SK-N-SH (cell line): ENCODE results near the gene LMX1A. TPM values are rescaled to one million over a fixed set of nuclear protein-coding genes. Genes with fewer than 3 reads are reported as not detected.

Experiments used
- CTCF ChIA-PET: fragments of 300-600, 350-600 bp; formaldehyde crosslinking; extraction: SDS; loops from one replicate; lab custom pipeline; 2021; lab: Yijun Ruan, JAX
- POLR2A ChIA-PET: fragments of 350-600 bp; sonication (Branson Sonifier 250); formaldehyde crosslinking; extraction: SDS; loops from one replicate; lab custom pipeline; 2020; ENCODE audit warnings: antibody characterized with exemption, inconsistent platforms; lab: Yijun Ruan, JAX
- DNase-seq: peaks from one replicate; pipeline ENCODE4 v3.0.0; 2012
- H2AFZ ChIP-seq: fragments of 200-600 bp; sonication (generic); 2 replicates; pipeline ENCODE4 v1.8.1; 2016; ENCODE audit warnings: antibody characterized with exemption, mild to moderate bottlenecking, low read depth
- H3F3A ChIP-seq: fragments of 200-600 bp; sonication (generic); replicated peaks from 2 replicates; pipeline ENCODE3; 2016; ENCODE audit warnings: antibody characterized with exemption, mild to moderate bottlenecking; ENCODE audit not compliant: insufficient read depth
- H3K27ac ChIP-seq, 2 experiments: fragments of 200-500 bp in 1 of 2; fragments of 200-600 bp in 1 of 2; sonication (Bioruptor generic) in 1 of 2; sonication (generic), shearing (Covaris generic) in 1 of 2; 2 replicates each; pipeline versions ENCODE4 v1.5.1 to v1.6.1; 2014 to 2016; ENCODE audit warnings: low read depth in 2 of 2, inconsistent platforms in 1 of 2, low read length in 1 of 2, mild to moderate bottlenecking in 1 of 2, mixed read lengths in 1 of 2
- H3K27me3 ChIP-seq: fragments of 200-600 bp; sonication (generic), shearing (Covaris generic); 2 replicates; pipeline ENCODE4 v1.6.1; 2016; ENCODE audit warnings: mixed run types; ENCODE audit not compliant: insufficient read depth
- H3K36me3 ChIP-seq, 2 experiments: fragments of 200-500 bp in 1 of 2; fragments of 200-600 bp in 1 of 2; sonication (Bioruptor generic) in 1 of 2; sonication (generic) in 1 of 2; replicated peaks in 1 of 2; 2 replicates each; pipeline versions ENCODE3 to v1.5.1; 2014 to 2016; ENCODE audit warnings: low read length in 1 of 2, mild to moderate bottlenecking in 1 of 2; ENCODE audit not compliant: insufficient read depth in 2 of 2, control insufficient read depth in 1 of 2
- H3K4me1 ChIP-seq, 2 experiments: fragments of 200-500 bp in 1 of 2; fragments of 200-600 bp in 1 of 2; sonication (Bioruptor generic) in 1 of 2; sonication (generic), shearing (Covaris generic) in 1 of 2; 2 replicates each; pipeline versions ENCODE4 v1.5.1 to v1.6.1; 2014 to 2016; ENCODE audit warnings: low read depth in 1 of 2, low read length in 1 of 2, mixed run types in 1 of 2; ENCODE audit not compliant: insufficient read depth in 2 of 2, control insufficient read depth in 1 of 2
- H3K4me2 ChIP-seq: fragments of 200-600 bp; sonication (generic), shearing (Covaris generic); 2 replicates; pipeline ENCODE4 v1.6.1; 2017; ENCODE audit warnings: mixed run types
- H3K4me3 ChIP-seq, 2 experiments: fragments of 200-500 bp in 1 of 2; fragments of 200-600 bp in 1 of 2; sonication (Bioruptor generic) in 1 of 2; sonication (generic), shearing (Covaris generic) in 1 of 2; 2 replicates each; pipeline versions ENCODE4 v1.5.1 to v1.8.1; 2014 to 2016; ENCODE audit warnings: low read depth in 2 of 2, inconsistent platforms in 1 of 2, low read length in 1 of 2, mild to moderate bottlenecking in 1 of 2, mixed read lengths in 1 of 2, moderate library complexity in 1 of 2
- H3K79me2 ChIP-seq: fragments of 200-600 bp; sonication (generic); 2 replicates; pipeline ENCODE4 v1.8.1; 2017; ENCODE audit warnings: mild to moderate bottlenecking; ENCODE audit not compliant: insufficient read depth
- H3K9ac ChIP-seq: fragments of 200-600 bp; sonication (generic); 2 replicates; pipeline ENCODE4 v1.6.1; 2017; ENCODE audit warnings: mixed run types
- H3K9me2 ChIP-seq: fragments of 200-600 bp; sonication (generic); 2 replicates; pipeline ENCODE4 v1.6.1; 2017; ENCODE audit warnings: mixed run types
- H3K9me3 ChIP-seq: fragments of 200-600 bp; sonication (generic); 2 replicates; pipeline ENCODE4 v1.6.1; 2017; ENCODE audit warnings: mixed run types, mild to moderate bottlenecking, moderate library complexity
- H4K20me1 ChIP-seq: fragments of 200-600 bp; sonication (generic); 2 replicates; pipeline ENCODE4 v1.6.1; 2017; ENCODE audit warnings: mild to moderate bottlenecking, mixed run types; ENCODE audit not compliant: insufficient read depth
- NRF1 ChIP-seq: IDR thresholded peaks from 2 replicates; pipeline ENCODE4 v1.6.1; 2012; ENCODE audit warnings: low read depth, mild to moderate bottlenecking, low read length
- POLR2AphosphoS5 ChIP-seq: IDR thresholded peaks from 2 replicates; pipeline ENCODE4 v1.6.1; 2012; ENCODE audit warnings: low read depth, low read length
- RCOR1 ChIP-seq: fragments of 150-350 bp; IDR thresholded peaks from 2 replicates; pipeline ENCODE4 v1.6.1; 2017; ENCODE audit warnings: antibody characterized with exemption, low read length
- RXRA ChIP-seq: IDR thresholded peaks from 2 replicates; pipeline ENCODE4 v1.4.0; 2012; ENCODE audit warnings: low read depth, mild to moderate bottlenecking, borderline replicate concordance
- SIN3A ChIP-seq: IDR thresholded peaks from 2 replicates; pipeline ENCODE4 v1.6.1; 2012; ENCODE audit warnings: low read depth, mild to moderate bottlenecking, low read length, moderate library complexity, borderline replicate concordance
- TAF1 ChIP-seq: IDR thresholded peaks from 2 replicates; pipeline ENCODE4 v1.6.1; 2012; ENCODE audit warnings: low read depth, mild to moderate bottlenecking, low read length, moderate library complexity, borderline replicate concordance
- TEAD4 ChIP-seq: IDR thresholded peaks from 2 replicates; pipeline ENCODE4 v1.4.0; 2012; ENCODE audit warnings: mild to moderate bottlenecking, borderline replicate concordance; ENCODE audit not compliant: insufficient read depth
- WGBS: methylation state at CpG from one replicate; pipeline ENCODE4 v1.1.6; 2017; ENCODE audit warnings: low lambda C conversion rate; 5-methylcytosine and 5-hydroxymethylcytosine counted together
- polyA plus RNA-seq, 3 experiments: library from polyadenylated mRNA; depleted of rRNA; stranded (reverse); fragments of >200 nt; gene quantifications; 2 replicates each; pipeline ENCODE4 v1.2.3, GENCODE V29; 2012
- TF ChIP-seq, protein P1 (sequence below): IDR thresholded peaks from 2 replicates; pipeline ENCODE4 v1.6.1; 2012; ENCODE audit warnings: mild to moderate bottlenecking, low read depth, low read length, moderate library complexity
- TF ChIP-seq, protein P2 (sequence below): IDR thresholded peaks from 2 replicates; pipeline ENCODE4 v1.4.0; 2012; ENCODE audit warnings: low read depth
- TF ChIP-seq, protein P3 (sequence below): fragments of 150-350 bp; IDR thresholded peaks from 2 replicates; pipeline ENCODE4 v1.6.1; 2016; ENCODE audit warnings: mild to moderate bottlenecking, low read depth, low read length
- TF ChIP-seq, protein P4 (sequence below): IDR thresholded peaks from 2 replicates; pipeline ENCODE4 v1.4.0; 2012; ENCODE audit warnings: low read depth, borderline replicate concordance
- TF ChIP-seq, protein P5 (sequence below): fragments of 200-600 bp; sonication (generic); IDR thresholded peaks from 2 replicates; pipeline ENCODE4 v1.6.1; 2017; ENCODE audit warnings: antibody characterized with exemption, mild to moderate bottlenecking, moderate library complexity

Gene LMX1A
- polyA plus RNA-seq, 1 of the 3 experiments (the other 2 are of a cell fraction), result not detected

DNA sequence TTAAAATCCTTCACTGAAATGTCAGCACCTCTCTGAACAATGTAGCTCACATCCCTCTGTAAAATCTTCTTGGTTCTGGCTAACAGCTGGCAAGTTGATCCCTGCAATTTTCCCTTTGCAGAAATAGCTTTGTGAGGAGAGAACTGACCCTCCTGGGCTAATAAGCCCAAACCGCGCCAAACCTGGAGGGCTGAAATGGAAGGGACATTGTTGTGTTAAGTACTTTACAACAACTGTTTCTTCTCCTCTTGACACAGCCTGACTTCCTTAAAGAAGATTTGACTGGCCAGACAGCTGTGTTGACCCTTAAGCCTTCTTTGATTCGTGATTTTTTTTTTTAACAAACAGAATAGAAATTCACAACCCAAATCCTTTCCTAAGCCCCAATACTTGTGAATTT, 5.7 kb downstream of the LMX1A start:
- ChIA-PET CTCF (interaction anchor here (1.0 to 13.2 kb wide), 3 partner anchors 14 to 42 kb away, joined by 4 to 124 read pairs (median 5); no protein-coding TSS in a partner anchor), POLR2A (no interaction called here)
- no peak overlapping the region for H2AFZ ChIP-seq
- peaks cover 53% of the 10 kb centered on the region for H3K27me3 ChIP-seq
- DNase-seq, result no peak
- TF ChIP-seq TAF1 (no peak), TEAD4 (no peak), RXRA (no peak)
- no peaks in the 10 kb centered on the region for H3F3A ChIP-seq
- H3K27ac ChIP-seq, result no peak overlapping the region
- H3K9me2 ChIP-seq, result no peaks in the 10 kb centered on the region
- no peak overlapping the region for H3K9ac ChIP-seq
- H3K4me2 ChIP-seq, result no peak overlapping the region
- H4K20me1 ChIP-seq, result no peaks in the 10 kb centered on the region
- 15% methylated on average over 3 of the region's 3 CpGs for WGBS
- H3K4me1 ChIP-seq, result no peaks in the 10 kb centered on the region
- no peak overlapping the region for H3K4me3 ChIP-seq
- no peaks in the 10 kb centered on the region for H3K9me3 ChIP-seq
- no peaks in the 10 kb centered on the region for H3K79me2 ChIP-seq
- no peaks in the 10 kb centered on the region for H3K36me3 ChIP-seq

DNA sequence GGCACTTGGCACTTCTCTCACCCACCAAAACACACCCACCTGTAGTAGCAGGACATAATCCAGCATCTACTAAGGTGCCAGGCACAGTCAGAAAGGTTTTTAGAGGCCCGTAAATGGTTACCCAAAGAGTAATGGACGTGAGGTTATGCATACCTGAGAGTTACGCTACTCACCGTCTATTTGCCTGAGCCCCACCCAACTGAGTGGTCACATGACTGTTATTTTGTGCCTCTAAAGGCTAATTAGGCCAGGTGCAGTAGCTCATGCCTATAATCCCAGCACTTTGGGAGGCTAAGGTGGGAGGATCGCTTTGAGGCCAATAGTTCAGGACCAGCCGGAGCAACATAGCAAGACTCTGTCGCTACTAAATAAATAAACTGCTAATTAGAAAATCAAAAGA, 11.0 kb downstream of the LMX1A start:
- no peak for TF ChIP-seq RCOR1
- no peak overlapping the region for H2AFZ ChIP-seq
- no peaks in the 10 kb centered on the region for H3K9me3 ChIP-seq
- H3K27me3 ChIP-seq, result peaks cover 13% of the 10 kb centered on the region; the same call in 1 of the 2 replicates
- no peaks in the 10 kb centered on the region for H4K20me1 ChIP-seq
- 28% methylated on average over 6 of the region's 7 CpGs for WGBS
- H3K4me1 ChIP-seq, result no peaks in the 10 kb centered on the region
- no peak overlapping the region for H3K27ac ChIP-seq
- ChIA-PET POLR2A (no interaction called here), CTCF (interaction anchor here (2.3 to 13.2 kb wide), 2 partner anchors 24 to 88 kb away, joined by 5 to 124 read pairs; no protein-coding TSS in a partner anchor)
- H3F3A ChIP-seq, result no peaks in the 10 kb centered on the region
- H3K36me3 ChIP-seq, result no peaks in the 10 kb centered on the region
- H3K79me2 ChIP-seq, result no peaks in the 10 kb centered on the region
- H3K9me2 ChIP-seq, result no peaks in the 10 kb centered on the region
- no peak overlapping the region for H3K4me3 ChIP-seq
- H3K4me2 ChIP-seq, result no peak overlapping the region
- DNase-seq, result no peak
- H3K9ac ChIP-seq, result no peak overlapping the region

DNA sequence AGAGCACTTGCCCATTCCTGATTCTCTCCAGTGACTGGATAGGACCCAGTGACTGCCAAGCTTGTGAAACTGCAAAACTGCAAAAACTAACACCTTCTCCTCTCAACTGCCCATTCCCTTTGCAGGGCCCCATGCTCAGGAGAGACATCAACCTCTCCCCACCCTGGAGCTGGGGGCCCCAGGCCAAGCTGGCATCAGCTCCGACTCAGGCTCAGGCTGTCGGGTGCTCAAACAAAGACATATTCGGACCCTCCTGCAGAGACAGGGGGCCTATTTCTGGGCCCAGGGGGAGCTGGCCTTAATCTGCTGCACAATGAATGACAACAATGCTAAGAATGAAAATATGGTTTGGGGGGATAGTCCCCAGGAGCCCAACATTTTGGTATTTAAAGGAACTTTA, 11.8 kb downstream of the LMX1A start:
- Histone ChIP-seq H2AFZ (no peak overlapping the region), H3K4me1 (no peaks in the 10 kb centered on the region), H3K9me3 (no peaks in the 10 kb centered on the region), H3K27me3 (peaks cover 13% of the 10 kb centered on the region; the same call in 1 of the 2 replicates), H3K9ac (no peak overlapping the region), H3K27ac (no peak overlapping the region), H3K9me2 (no peaks in the 10 kb centered on the region), H3F3A (no peaks in the 10 kb centered on the region), H3K4me2 (no peak overlapping the region), H4K20me1 (no peaks in the 10 kb centered on the region), H3K79me2 (no peaks in the 10 kb centered on the region), H3K4me3 (no peak overlapping the region), H3K36me3 (no peaks in the 10 kb centered on the region)
- ChIA-PET CTCF (interaction anchor here (0.7 to 13.2 kb wide), 3 partner anchors 24 to 87 kb away, joined by 3 to 124 read pairs (median 5); no protein-coding TSS in a partner anchor), POLR2A (no interaction called here)
- WGBS, result 20% methylated on average over 3 of the region's 3 CpGs
- no peak for DNase-seq
- TF ChIP-seq, protein P1, sequence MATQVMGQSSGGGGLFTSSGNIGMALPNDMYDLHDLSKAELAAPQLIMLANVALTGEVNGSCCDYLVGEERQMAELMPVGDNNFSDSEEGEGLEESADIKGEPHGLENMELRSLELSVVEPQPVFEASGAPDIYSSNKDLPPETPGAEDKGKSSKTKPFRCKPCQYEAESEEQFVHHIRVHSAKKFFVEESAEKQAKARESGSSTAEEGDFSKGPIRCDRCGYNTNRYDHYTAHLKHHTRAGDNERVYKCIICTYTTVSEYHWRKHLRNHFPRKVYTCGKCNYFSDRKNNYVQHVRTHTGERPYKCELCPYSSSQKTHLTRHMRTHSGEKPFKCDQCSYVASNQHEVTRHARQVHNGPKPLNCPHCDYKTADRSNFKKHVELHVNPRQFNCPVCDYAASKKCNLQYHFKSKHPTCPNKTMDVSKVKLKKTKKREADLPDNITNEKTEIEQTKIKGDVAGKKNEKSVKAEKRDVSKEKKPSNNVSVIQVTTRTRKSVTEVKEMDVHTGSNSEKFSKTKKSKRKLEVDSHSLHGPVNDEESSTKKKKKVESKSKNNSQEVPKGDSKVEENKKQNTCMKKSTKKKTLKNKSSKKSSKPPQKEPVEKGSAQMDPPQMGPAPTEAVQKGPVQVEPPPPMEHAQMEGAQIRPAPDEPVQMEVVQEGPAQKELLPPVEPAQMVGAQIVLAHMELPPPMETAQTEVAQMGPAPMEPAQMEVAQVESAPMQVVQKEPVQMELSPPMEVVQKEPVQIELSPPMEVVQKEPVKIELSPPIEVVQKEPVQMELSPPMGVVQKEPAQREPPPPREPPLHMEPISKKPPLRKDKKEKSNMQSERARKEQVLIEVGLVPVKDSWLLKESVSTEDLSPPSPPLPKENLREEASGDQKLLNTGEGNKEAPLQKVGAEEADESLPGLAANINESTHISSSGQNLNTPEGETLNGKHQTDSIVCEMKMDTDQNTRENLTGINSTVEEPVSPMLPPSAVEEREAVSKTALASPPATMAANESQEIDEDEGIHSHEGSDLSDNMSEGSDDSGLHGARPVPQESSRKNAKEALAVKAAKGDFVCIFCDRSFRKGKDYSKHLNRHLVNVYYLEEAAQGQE, result no peak
- TF ChIP-seq SIN3A (no peak), POLR2AphosphoS5 (no peak), NRF1 (no peak)
- TF ChIP-seq, protein P2, sequence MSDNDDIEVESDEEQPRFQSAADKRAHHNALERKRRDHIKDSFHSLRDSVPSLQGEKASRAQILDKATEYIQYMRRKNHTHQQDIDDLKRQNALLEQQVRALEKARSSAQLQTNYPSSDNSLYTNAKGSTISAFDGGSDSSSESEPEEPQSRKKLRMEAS, result no peak
- TF ChIP-seq, protein P3, sequence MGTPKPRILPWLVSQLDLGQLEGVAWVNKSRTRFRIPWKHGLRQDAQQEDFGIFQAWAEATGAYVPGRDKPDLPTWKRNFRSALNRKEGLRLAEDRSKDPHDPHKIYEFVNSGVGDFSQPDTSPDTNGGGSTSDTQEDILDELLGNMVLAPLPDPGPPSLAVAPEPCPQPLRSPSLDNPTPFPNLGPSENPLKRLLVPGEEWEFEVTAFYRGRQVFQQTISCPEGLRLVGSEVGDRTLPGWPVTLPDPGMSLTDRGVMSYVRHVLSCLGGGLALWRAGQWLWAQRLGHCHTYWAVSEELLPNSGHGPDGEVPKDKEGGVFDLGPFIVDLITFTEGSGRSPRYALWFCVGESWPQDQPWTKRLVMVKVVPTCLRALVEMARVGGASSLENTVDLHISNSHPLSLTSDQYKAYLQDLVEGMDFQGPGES, result no peak
- TF ChIP-seq, protein P4, sequence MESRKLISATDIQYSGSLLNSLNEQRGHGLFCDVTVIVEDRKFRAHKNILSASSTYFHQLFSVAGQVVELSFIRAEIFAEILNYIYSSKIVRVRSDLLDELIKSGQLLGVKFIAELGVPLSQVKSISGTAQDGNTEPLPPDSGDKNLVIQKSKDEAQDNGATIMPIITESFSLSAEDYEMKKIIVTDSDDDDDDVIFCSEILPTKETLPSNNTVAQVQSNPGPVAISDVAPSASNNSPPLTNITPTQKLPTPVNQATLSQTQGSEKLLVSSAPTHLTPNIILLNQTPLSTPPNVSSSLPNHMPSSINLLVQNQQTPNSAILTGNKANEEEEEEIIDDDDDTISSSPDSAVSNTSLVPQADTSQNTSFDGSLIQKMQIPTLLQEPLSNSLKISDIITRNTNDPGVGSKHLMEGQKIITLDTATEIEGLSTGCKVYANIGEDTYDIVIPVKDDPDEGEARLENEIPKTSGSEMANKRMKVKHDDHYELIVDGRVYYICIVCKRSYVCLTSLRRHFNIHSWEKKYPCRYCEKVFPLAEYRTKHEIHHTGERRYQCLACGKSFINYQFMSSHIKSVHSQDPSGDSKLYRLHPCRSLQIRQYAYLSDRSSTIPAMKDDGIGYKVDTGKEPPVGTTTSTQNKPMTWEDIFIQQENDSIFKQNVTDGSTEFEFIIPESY, result no peak
- TF ChIP-seq, protein P5, sequence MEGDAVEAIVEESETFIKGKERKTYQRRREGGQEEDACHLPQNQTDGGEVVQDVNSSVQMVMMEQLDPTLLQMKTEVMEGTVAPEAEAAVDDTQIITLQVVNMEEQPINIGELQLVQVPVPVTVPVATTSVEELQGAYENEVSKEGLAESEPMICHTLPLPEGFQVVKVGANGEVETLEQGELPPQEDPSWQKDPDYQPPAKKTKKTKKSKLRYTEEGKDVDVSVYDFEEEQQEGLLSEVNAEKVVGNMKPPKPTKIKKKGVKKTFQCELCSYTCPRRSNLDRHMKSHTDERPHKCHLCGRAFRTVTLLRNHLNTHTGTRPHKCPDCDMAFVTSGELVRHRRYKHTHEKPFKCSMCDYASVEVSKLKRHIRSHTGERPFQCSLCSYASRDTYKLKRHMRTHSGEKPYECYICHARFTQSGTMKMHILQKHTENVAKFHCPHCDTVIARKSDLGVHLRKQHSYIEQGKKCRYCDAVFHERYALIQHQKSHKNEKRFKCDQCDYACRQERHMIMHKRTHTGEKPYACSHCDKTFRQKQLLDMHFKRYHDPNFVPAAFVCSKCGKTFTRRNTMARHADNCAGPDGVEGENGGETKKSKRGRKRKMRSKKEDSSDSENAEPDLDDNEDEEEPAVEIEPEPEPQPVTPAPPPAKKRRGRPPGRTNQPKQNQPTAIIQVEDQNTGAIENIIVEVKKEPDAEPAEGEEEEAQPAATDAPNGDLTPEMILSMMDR, result no peak
